Measurements from ENCODE around the gene TCHP.
"Not testable (repeated sequence)": the region's sequence is repeated elsewhere in the genome, so short reads cannot be mapped to it uniquely, and the experiment has no call there.

Gene TCHP

DNA sequence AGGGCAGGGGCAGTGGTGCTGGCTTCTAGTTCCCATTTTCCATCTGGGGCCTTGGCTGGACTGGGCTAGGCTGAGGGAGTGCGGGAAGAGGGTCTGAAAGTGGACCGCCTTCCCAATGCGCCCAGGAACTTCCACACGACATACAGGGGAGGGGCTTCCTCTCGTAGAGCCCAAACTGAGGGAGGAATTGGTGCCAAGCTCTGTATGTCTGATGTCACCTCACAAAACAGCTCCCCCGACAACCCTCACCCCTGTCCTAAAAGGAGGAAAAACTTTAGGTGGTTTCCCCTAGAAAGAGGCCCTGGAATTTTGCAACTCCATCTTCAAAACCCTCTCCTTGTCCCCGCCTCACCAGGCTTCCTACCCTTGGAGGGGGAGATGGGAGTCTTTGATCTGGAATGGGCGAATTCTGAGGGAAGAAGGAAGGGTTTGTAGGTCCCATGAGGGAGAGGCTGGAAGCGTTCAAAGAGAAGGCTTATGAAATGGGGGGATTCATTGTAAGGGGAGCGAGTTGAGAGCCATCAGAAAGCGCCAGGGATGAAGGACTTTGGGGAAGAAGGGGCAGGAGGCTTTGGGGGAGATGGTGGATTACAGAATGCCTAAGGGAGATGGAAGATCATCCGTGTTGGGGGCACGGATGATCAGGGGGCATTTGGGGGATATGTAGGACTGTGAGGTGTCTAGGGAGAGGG, 20.6 kb upstream of the TCHP start:
- no peak for DNase-seq

GRCh38 chr12:109880043-109880931, 19.8 kb upstream of the TCHP start, which contains the start of gene GLTP:
Gene GLTP (minus strand): TSS chr12:109880541. CDS start chr12:109880374, 167 bp downstream.
- DNase-seq: peak; percentile 85

DNA sequence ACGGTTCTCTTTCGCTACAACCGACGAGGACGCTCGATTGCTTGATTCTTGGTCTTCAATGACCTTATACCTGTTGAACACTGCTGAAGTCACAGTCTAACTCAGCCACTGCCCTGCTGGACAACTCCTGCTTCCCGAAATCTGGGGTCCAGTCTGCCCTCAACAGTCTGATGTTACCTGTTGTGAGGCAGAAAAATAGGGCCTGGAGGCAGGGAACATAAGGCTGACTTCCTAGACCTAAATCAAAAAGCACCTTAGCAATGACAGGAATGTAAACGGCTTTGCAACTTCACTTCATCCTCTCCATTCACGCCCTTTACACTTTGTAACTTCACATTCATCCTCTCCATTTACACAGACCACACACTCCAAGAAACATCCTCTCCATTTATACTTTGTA, 19.1 kb upstream of the TCHP start:
- DNase-seq: no peak

DNA sequence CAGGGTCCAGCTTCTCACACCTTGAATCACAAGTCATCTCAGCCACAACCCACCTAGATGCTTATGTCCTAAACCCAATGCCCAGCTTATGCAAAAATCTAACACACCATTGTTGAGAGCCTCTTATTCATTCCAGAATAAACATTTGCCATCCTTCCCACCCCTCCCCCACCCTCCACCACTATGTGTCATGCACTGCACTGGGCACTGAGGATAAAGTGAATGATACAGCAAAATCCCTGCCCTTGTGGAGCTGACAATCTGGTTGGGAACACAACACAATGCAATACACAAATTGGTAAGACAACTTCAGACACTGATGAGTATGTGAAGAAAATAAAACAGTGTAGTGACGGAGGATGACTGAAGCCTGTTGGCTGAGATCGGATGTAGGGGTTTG, 18.3 kb upstream of the TCHP start:
- no peak for DNase-seq

DNA sequence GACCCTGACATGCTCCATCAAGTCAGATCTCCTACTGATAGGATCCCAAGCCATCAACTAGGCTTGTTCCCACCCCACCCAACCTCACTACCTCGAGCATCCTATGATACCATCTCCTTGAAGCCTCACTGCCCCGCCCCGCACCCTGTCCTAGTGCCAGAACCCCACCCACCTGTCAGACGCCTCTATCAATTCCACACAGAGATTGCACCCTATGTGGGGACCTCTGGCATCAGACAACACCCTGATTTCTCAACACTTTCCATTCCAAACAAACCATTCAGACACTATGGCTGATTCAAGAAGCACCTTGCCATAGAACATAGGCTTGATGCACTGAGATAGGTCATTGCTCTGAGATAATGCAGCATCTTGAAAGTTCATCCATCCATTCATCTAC, 16.6 kb upstream of the TCHP start:
- DNase-seq: no peak

DNA sequence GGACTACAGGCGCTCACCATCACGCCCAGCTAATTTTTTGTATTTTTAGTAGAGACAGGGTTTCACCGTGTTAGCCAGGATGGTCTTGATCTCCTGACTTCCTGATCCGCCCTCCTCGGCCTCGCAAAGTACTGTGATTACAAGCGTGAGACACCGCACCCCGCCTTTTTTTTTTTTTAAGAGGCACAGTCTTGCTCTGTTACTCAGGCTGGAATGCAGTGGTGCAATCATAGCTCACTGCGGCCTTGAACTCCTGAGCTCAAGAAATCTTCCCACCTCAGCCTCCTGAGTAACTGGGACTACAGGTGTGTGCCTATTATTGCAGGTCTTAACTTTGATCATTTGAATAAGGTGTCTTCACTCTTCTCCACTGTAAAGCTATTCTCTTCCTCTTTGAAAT, 14.5 kb upstream of the TCHP start:
- no peak for DNase-seq

DNA sequence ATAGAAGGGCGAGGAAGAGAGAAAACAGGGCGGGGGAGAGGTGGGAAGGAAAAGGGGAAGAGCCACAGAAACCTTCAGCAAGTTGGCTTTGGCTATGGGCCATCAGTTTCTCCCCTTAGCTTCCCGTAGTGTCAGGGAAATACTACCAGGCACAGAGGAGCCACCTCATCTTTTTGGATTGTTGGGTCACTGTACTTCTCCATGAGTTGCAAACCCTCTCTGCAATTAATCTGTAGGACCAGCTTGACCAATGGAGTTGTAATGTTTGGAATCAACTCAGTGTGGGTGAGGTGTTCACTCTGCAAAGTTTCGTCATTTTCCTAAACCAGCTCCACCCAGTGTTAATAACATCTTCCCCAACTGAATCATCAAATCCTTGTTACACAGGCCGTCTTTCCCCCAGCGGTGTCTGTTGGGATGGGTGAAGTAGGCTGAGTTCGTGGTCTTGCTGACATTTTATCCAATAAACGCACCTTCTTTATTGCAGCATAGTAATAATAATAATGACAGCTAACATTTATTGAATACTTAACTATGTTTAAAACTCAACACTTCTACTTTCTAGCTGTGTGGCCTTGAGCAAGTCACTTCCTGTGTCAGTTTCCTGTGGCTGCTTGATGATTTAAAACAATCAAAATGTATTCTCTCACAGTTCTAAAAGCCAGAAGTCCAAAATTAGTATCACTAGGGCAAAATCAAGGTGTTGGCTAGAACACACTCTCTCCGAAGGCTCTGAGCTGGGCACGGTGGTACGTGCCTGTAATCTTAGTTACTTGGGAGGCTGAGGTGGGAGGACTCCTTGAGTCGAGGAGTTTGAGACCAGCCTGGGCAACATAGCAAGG, 11.7 kb upstream of the TCHP start:
- peak; percentile 39 for DNase-seq

DNA sequence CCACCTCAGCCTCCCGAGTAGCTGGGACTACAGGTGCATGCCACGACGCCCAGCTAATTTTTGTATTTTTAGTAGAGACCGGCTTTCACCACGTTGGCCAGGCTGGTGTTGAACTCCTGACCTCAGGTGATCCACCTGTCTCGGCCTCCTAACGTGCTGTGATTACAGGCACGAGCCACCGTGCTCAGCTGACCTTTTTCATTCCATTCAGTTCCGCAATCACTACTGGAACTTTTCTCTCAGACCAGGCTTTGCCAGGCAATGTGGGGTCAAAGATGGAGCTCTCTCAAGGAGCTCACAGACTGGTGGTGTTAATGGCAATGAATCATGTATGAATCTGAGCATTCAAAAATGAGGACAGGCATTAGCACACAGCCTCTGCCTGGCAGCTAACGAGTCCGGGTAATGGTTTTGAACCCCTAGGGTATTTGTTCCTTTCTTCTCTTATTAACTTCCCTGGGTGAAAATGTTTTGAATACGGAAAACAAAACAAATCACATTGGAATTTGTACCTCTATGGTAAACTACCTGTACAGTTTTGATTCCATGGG, 9.4 kb upstream of the TCHP start:
- DNase-seq: no peak

- not testable (repeated sequence) for DNase-seq
Observed at GRCh38 chr12:109891731-109892130, 8.3 kb upstream of the TCHP start.

GRCh38 chr12:109892165-109892715, 7.8 kb upstream of the TCHP start:
- no peak for DNase-seq

DNA sequence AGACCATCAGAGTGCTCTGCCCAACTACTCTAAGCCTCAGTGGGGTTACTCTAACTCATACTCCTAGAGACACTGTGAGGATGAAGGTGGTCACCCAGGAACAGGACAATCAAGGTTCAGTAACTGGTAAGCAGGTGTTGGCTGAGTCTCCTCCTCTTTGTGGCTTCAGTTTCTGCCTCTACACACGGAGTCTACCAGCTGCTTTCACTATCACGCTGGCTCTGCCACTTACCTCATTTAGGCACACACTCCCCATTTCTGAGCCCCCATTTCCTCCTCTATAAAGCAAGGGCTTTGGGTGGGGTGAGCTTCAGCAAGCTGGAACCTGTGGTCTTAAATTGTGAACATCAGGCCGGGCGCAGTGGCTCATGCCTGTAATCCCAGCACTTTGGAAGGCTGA, 7.3 kb upstream of the TCHP start:
- no peak for DNase-seq

- DNase-seq: no peak
Observed at GRCh38 chr12:109893261-109893995, 6.6 kb upstream of the TCHP start.

DNA sequence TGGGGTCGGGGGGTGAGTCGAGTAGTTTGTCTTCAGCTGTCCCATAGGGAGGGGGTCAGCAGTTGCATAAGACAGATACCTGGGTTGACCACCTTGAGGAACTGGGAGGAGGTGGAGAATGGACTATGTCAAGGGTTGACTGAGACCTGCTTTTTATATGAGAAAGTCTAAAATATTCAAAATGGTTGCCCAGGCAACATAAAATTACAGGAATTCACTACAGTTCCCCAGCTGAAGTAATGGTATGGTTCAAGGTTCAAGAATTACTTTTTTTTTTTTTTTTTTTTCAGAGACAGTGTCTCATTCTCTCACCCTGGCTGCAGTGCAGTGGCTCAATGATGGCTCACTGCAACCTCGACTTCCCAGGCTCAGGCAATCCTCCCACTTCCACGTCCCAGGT, 5.1 kb upstream of the TCHP start:
- no peak for DNase-seq

DNA sequence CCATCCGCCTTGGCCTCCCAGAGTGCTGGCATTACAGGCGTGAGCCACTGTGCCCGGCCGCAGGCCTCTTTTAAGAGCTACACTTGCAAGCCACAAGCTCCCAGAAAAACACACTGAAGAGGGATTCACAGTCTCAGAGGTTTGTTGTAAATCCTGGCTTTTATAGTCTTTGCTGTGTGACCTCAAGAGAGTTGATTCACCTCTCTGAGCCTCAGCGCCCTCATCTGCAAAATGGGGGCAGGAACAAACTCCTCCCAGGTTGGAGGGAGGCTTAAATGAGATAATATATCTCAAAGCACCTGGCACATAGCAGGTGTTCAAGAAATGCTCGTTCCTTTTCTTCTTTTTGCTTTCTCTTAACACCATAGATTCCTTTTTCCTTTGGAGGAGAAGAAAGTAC, 3.9 kb upstream of the TCHP start:
- DNase-seq: no peak

DNA sequence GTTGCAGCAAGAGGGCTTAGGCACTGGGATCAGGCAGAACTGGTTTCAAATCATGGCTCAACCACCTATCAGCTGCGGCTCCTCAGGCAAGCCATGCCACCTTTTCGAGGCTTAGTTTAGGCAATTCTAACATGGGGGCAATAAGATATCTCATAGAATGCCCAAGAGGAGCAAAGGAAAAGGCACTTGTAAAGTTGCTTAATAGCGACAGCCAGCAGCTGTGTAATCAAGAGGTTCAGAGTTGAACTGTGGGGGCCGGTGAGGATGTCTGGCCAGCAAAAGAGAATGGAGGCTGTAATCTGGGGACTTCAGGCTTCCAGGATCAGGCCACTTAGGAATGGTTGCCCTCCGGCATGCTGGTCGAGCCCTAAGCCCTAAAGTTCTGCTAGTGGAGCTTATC, 3.0 kb upstream of the TCHP start:
- no peak for DNase-seq

DNA sequence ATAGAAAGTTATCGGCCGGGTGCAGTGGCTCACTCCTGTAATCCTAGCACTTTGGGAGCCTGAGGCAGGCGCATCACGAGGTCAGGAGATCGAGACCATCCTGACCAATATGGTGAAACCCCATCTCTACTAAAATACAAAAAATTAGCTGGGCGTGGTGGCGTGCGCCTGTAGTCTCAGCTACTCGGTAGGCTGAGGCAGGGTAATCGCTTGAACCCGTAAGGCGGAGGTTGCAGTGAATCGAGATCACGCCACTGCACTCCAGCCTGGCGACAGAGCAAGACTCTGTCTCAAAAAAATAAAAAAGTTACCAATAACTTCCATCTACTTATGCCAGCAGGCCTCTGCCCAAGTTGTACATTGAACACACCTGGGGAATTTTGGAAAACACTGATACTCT, 729 bp upstream of the TCHP start:
- not testable (repeated sequence) for DNase-seq

DNA sequence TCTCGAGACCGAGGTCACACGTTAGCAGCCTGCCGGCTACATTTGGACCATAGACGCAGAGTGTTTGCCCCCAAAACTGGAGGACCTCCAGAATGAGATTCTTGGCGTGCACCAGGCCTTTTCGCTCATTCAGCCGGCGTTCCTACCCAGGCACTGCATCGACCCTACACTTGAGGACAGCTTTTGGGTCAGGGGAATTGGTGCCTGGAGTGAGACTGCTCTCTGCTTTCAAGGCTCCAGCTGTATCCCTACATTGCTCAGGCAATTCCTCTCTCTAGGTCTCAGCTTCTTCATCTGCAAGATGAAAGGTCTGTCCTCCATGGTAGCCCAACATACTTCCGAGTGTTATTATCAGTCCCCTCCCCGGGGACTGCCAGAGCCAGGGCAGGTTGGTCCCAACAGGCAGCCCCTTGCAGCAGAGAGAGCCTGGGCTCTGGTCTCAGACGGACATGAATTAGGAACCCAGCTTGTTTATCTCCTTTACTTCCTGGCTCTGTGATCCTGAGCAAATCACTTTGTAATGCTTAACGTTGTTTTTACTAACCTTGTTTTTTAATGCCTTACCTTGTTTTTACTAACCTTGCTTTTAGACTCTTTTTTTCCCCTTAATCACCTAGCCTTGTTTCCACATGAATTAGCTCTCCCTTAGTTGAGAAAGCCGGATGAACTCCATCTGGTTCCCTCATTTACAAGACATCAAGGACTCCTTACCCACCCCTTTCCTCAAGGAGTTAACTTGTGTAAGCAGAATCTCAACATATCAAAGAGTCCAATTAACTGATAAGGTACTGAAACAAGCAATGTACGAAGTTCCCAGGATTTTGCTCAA, 892 bp downstream of the TCHP start:
- DNase-seq: no peak

DNA sequence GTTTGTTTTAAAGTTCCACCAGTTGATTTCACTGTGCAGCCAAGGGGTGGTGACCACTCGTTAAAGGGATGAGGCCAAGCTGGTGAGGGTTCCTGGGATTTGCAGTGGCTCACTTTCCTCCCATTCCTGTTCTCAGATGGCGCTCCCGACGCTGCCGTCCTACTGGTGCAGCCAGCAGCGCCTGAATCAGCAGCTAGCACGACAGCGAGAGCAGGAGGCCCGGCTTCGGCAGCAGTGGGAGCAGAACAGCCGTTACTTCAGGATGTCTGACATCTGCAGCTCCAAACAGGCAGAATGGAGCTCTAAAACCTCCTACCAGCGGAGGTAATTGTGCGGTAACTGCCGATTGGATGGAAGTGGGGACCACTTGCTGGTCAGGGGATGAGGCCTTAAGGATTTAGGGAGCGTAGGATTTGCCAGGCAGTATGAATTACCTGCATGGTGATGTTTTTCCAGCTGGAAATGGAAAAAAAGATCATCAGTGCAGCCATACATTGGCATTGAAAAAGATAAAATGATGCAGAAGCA, 2.9 kb downstream of the TCHP start:
- DNase-seq: no peak

DNA sequence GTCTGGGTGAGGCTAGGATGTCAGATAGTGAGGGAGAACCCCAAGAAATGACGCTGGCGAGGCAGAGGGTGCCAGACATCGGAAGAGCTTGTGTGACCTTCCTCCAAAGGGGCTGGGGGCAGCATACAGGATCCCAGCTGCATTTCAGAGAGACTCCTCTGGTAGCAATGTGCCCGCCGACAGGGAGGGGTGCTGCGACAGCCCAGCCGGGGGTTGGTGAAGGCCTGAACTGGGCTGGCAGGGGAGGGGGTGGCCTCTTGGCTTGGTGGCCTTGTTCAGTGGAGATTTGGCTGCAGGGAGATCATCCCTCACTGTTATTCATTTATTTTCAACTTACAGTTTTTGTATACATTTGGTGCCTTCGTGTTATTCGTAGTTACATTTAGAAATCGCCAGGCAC, 5.2 kb downstream of the TCHP start:
- DNase-seq: no peak

DNA sequence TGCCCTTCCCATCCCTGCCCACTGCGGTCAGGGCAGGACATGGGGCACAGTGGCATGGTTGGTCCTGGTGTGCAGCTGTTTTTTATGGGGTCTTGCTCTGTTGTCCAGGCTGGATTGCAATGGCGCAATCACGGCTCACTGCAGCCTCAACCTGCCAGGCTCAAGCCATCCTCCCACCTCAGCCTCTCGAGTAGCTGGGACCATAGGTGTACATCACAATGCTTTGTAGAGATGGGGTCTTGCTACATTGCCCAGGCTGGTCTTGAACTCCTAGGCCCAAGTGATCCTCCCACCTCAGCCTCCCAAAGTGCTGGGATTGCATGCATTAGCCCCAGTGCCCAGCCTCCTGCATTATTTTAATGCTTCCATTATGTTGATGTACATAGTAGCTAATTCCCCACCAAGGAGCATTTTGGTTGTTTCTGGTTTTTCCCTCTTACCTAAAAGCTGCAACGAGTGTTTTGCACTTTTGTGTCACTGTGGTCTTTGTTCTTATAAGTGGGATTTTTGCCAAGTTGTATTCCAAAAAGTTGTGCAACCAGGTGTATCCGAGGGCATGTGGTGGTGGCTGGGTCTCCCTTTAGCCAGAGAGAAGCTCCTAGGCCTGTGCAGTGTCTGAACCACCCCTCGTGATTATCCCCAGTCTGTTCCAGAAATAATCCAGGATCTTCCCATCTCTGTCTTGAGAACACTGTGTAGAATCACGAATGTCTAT, 10.3 kb downstream of the TCHP start:
- no peak for DNase-seq
